Measurements from ENCODE around the gene SLCO4A1.

DNA sequence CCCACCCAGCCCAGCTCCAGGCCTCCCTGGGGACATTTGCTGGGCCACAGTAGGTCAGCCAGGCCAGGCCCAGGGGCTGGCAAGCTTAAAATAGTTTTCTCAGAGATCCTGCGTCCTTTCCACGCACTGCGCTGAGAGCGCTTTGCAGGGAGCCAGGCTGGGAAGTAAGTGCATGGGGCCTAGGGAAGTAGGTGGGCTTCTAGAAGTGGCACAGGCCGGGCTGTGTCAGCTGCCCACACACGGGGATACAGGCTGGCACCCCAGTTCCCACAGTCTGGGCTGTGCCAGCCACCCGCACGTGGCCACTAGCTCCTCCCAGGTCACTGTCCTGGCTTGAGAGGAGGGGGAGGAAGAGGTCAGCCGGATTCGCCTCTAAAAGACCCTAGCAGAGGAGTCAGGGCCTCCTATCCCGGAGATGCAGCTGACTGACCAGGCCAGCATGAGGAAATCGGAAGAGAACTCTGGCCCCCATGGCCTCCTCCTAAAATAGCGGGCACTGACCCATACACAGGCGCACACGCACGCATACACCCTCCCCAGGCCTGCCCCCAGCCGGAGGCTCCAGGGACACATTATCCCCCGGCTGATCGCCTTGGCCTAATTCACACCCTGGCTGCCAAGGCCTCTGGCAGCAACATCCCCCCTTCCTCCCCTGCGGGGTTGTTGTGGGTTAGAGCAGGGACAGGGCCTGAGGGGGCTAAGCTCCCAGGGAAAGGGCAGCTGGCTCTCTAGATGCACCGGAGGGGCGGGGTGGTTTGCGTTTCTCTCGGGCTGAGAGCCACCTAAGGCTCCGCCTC, 5.4 kb downstream of the SLCO4A1 start:
- TF ChIP-seq CTCF (conservative IDR thresholded peaks at IDR 0.05; ENCODE audit: low read depth, low read length) (no peak), EZH2 (IDR thresholded peaks at IDR 0.05; ENCODE audit: borderline replicate concordance, low read depth, low read length, poor library complexity, severe bottlenecking) (no peak)
